HG03103 (cell line): Measurements from ENCODE around the gene SACS.
"Not testable (repeated sequence)": the region's sequence is repeated elsewhere in the genome, so short reads cannot be mapped to it uniquely, and the experiment has no call there.

ENCODE experiments used
- ATAC-seq: cut with Tn5 transposase; IDR thresholded peaks from one replicate; pipeline ENCODE4 v1.9.1; 2021; ENCODE audit warnings: low read depth; ENCODE audit not compliant: unreplicated experiment

SACS gene

GRCh38 chr13:23414682-23415081 is 18.8 kb downstream of the SACS start:
- ATAC-seq, result no peak

- ATAC-seq, result no peak
Observed at GRCh38 chr13:23411706-23412105, 21.8 kb downstream of the SACS start.

GRCh38 chr13:23411220-23411619 is 22.3 kb downstream of the SACS start:
- ATAC-seq, result no peak

- no peak for ATAC-seq
Observed at GRCh38 chr13:23408026-23408425, 25.5 kb downstream of the SACS start.

GRCh38 chr13:23401156-23401555 is 32.3 kb downstream of the SACS start:
- ATAC-seq, result not testable (repeated sequence)

GRCh38 chr13:23399347-23399746 is 34.2 kb downstream of the SACS start:
- ATAC-seq, result no peak

- no peak for ATAC-seq
Observed at GRCh38 chr13:23394821-23395220, 38.7 kb downstream of the SACS start.

- no peak for ATAC-seq
Observed at GRCh38 chr13:23392925-23393645, 40.4 kb downstream of the SACS start.

- ATAC-seq, result no peak
Observed at GRCh38 chr13:23392313-23392712, 41.2 kb downstream of the SACS start.

- no peak for ATAC-seq
Observed at GRCh38 chr13:23391752-23392151, 41.8 kb downstream of the SACS start.

- no peak for ATAC-seq
Observed at GRCh38 chr13:23386533-23386932, 47.0 kb downstream of the SACS start.

- no peak for ATAC-seq
Observed at GRCh38 chr13:23385931-23386330, 47.6 kb downstream of the SACS start.

GRCh38 chr13:23384111-23384510 is 49.4 kb downstream of the SACS start:
- ATAC-seq, result peak; percentile 80

GRCh38 chr13:23383151-23383550 is 50.4 kb downstream of the SACS start:
- no peak for ATAC-seq

- ATAC-seq, result no peak
Observed at GRCh38 chr13:23381866-23382265, 51.6 kb downstream of the SACS start.

- no peak for ATAC-seq
Observed at GRCh38 chr13:23380534-23380933, 53.0 kb downstream of the SACS start.

GRCh38 chr13:23377983-23378632 is 55.4 kb downstream of the SACS start:
- ATAC-seq, result no peak

- ATAC-seq, result no peak
Observed at GRCh38 chr13:23377579-23377978, 55.9 kb downstream of the SACS start.

GRCh38 chr13:23375001-23375971 is 58.2 kb downstream of the SACS start:
- peak; percentile 77 for ATAC-seq

GRCh38 chr13:23372264-23372906 is 61.1 kb downstream of the SACS start:
- ATAC-seq, result no peak

- ATAC-seq, result no peak
Observed at GRCh38 chr13:23367907-23368306, 65.6 kb downstream of the SACS start.
